Upper lobe of left lung (tissue), 4 donors: Measurements from ENCODE around the gene TRNT1.

Experiments
- EP300 ChIP-seq, 4 donors: sonication (generic); formaldehyde crosslinking; IDR thresholded peaks; one replicate each; pipeline ENCODE4 v1.5.1; 2017; ENCODE audit warnings: antibody characterized with exemption in 4 of 4, control low read depth in 2 of 4
- POLR2A ChIP-seq, 4 donors: fragments of 450-650 bp; IDR thresholded peaks; one replicate each; pipeline ENCODE4 v1.5.1; 2016 to 2017; ENCODE audit warnings: antibody characterized with exemption in 4 of 4, mild to moderate bottlenecking in 2 of 4
- POLR2AphosphoS5 ChIP-seq, 2 donors: sonication (generic); formaldehyde crosslinking; IDR thresholded peaks; one replicate each; pipeline ENCODE4 v1.5.1; 2017; ENCODE audit warnings: antibody characterized with exemption in 2 of 2
- TF ChIP-seq, protein P1 (sequence below), 6 experiments: fragments of 450-650 bp in 4 of 6; fragments of 200-600 bp in 2 of 6; sonication (generic) in 2 of 6; IDR thresholded peaks; one replicate each; pipeline ENCODE4 v1.5.1; 2016 to 2019; ENCODE audit warnings: antibody characterized with exemption in 6 of 6

DNA sequence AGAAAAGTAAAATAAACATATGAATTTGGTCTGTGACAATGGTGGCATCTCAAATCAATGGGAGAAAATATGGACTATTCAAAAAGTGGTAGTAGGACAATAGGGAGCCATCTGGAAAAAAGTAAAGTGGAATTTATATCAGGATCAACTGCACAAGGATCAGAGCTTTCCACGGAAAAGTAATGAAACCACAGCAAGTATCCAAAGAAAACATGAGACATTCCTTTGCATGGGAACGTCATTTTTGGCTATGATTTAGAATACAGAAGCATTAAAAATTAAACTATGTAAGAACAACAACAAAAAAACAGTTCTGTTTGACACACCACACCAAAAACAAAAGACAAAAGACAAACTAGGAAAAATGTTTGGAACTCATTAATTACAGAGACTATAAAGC, 34.1 kb downstream of the TRNT1 start:
- TF ChIP-seq POLR2AphosphoS5 (IDR thresholded peaks at IDR 0.05) (no peak), EP300 (IDR thresholded peaks at IDR 0.05) (no peak), POLR2A (IDR thresholded peaks at IDR 0.05) (no peak)
- TF ChIP-seq, protein P1, sequence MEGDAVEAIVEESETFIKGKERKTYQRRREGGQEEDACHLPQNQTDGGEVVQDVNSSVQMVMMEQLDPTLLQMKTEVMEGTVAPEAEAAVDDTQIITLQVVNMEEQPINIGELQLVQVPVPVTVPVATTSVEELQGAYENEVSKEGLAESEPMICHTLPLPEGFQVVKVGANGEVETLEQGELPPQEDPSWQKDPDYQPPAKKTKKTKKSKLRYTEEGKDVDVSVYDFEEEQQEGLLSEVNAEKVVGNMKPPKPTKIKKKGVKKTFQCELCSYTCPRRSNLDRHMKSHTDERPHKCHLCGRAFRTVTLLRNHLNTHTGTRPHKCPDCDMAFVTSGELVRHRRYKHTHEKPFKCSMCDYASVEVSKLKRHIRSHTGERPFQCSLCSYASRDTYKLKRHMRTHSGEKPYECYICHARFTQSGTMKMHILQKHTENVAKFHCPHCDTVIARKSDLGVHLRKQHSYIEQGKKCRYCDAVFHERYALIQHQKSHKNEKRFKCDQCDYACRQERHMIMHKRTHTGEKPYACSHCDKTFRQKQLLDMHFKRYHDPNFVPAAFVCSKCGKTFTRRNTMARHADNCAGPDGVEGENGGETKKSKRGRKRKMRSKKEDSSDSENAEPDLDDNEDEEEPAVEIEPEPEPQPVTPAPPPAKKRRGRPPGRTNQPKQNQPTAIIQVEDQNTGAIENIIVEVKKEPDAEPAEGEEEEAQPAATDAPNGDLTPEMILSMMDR (IDR thresholded peaks at IDR 0.05) = no peak
